ENCODE measurements around the gene TBC1D2B. TPM values are rescaled to one million over a fixed set of nuclear protein-coding genes. Genes with fewer than 3 reads are reported as not detected.

TBC1D2B gene
- total RNA-seq, 1 donor from 2014 or later = 63.6 TPM

- TF ChIP-seq CTCF (IDR thresholded peaks at IDR 0.05) (no peak), POLR2A (IDR thresholded peaks at IDR 0.05) (no peak), POLR2AphosphoS5 (IDR thresholded peaks at IDR 0.05; ENCODE audit: insufficient read depth in 1 of 2, low read depth in 1 of 2) (no peak)
- H3K4me3 ChIP-seq = no peak overlapping the region
- no peak for DNase-seq (ENCODE audit: extremely low spot score in 2 of 2)
- no peak overlapping the region for H3K27ac ChIP-seq
- peaks cover 0 to 66% of the 10 kb centered on the region in 2 donors for H3K36me3 ChIP-seq
- H3K4me1 ChIP-seq = peaks cover 44% of the 10 kb centered on the region
- intact Hi-C loops (cut with DNase I) = no loop called here
- no peaks in the 10 kb centered on the region for H3K9me3 ChIP-seq
- no peaks in the 10 kb centered on the region for H3K27me3 ChIP-seq
Observed at GRCh38 chr15:78010067-78010466, 67.4 kb downstream of the TBC1D2B start.

DNA sequence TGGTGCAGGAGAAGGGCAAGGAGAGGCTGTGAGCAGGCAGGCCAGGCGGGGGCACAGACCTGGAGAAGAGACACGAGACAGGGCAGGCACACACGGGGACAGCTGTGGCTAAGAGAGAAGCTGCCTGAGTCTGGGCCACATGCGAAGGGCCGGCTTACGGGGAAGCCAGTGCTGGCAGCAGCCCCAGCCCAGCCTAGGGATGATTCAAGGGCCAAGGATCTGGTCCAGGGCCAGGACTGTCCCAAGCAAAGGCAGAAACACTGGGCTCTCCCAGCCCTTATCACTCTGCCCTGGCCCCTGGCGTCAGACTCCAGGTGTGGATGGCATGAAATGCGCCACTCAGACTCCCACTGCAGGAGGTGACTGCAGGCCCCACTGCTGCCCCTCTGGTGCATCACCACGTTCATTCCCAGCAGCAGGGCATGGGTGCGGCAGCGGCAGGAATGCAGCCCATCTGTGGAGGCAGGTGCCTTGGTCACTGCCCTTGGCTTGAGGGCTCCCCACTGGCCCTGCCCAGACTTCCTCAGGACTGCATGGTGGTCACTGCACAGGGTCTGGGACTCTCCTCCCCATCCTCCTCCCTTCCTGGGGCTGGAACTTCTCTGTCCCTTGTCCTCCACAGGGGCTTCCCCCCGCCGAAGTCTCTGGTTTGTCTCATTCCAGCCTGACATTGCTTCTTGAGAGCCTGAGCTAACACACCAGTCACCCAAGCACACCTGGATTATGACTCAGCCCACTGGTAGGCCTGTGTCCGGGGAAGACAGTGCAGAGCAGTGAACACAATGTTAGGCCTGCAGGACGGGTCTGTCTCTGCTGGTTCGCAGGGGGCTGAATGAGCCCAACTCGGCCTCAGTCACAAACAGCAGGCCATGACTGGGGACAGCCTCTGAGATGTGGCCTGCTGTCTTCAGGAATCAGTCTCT, 69.3 kb downstream of the TBC1D2B start:
- H3K27ac ChIP-seq = peak overlapping the region; percentile 36
- no peak overlapping the region for H3K4me3 ChIP-seq
- H3K27me3 ChIP-seq = no peaks in the 10 kb centered on the region
- H3K36me3 ChIP-seq = peaks cover 0 to 61% of the 10 kb centered on the region in 2 donors
- TF ChIP-seq POLR2A (IDR thresholded peaks at IDR 0.05) = no peak
- TF ChIP-seq CTCF (IDR thresholded peaks at IDR 0.05) = no peak
- TF ChIP-seq POLR2AphosphoS5 (IDR thresholded peaks at IDR 0.05; ENCODE audit: insufficient read depth in 1 of 2, low read depth in 1 of 2) = peak in 1 of 2 donors; percentile 39
- peaks cover 61% of the 10 kb centered on the region for H3K4me1 ChIP-seq
- H3K9me3 ChIP-seq = no peaks in the 10 kb centered on the region
- no peak for DNase-seq (ENCODE audit: extremely low spot score in 2 of 2)
- intact Hi-C loops (cut with DNase I) = loop anchor here (10.0 kb wide), 1 partner anchor 67 kb away; the partner anchor contains the start of gene TBC1D2B

DNA sequence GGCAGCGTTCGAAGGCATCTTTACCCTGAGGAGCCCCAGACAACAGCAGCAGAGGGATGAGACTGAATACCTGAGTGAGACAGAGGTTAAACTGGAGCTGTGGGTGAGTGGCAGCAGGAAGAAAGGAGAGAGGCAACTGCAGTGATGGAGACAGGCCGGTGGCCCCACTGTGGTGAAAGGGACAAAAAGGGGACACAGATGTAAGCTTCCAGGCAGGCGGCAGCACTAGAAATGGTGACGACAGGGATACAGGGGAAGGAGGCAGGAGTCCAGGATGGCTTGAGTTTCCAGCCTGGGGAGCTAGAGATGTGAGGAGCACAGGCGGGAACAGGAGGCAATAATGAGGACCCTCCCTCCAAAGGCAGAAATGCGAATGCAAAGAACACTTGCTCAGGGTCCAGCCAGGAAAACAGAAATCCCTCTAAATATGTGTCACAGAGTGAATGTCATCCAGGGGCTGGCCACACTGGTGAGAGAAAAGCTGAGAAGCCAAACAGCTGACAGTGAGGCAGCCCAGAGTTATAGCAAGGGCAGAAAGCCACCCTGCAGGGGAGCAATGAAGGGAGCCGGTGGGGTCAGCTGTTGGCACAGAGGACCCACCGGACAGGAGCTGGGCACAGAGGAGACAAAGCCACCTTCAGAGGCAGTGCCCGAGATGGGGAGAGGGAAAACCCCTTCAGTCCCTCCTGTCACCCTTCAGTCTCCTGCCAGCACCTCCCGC, 70.1 kb downstream of the TBC1D2B start:
- TF ChIP-seq CTCF (IDR thresholded peaks at IDR 0.05) (no peak), POLR2AphosphoS5 (IDR thresholded peaks at IDR 0.05; ENCODE audit: insufficient read depth in 1 of 2, low read depth in 1 of 2) (no peak), POLR2A (IDR thresholded peaks at IDR 0.05) (no peak)
- DNase-seq (ENCODE audit: extremely low spot score in 2 of 2) = no peak
- peaks cover 54% of the 10 kb centered on the region for H3K4me1 ChIP-seq
- intact Hi-C loops (cut with DNase I) = loop anchor here (10.0 kb wide), 1 partner anchor 67 kb away; the partner anchor contains the start of gene TBC1D2B
- H3K27me3 ChIP-seq = no peaks in the 10 kb centered on the region
- H3K27ac ChIP-seq = peak overlapping the region; percentile 36
- H3K9me3 ChIP-seq = no peaks in the 10 kb centered on the region
- H3K36me3 ChIP-seq = peaks cover 0 to 61% of the 10 kb centered on the region in 2 donors
- no peak overlapping the region for H3K4me3 ChIP-seq

GRCh38 chr15:78006567-78007205, 70.8 kb downstream of the TBC1D2B start:
- H3K27me3 ChIP-seq = no peaks in the 10 kb centered on the region
- H3K4me1 ChIP-seq = peaks cover 52% of the 10 kb centered on the region
- H3K27ac ChIP-seq = no peak overlapping the region
- H3K4me3 ChIP-seq = no peak overlapping the region
- no peaks in the 10 kb centered on the region for H3K9me3 ChIP-seq
- TF ChIP-seq POLR2AphosphoS5 (IDR thresholded peaks at IDR 0.05; ENCODE audit: insufficient read depth in 1 of 2, low read depth in 1 of 2) = no peak
- no peak for TF ChIP-seq POLR2A (IDR thresholded peaks at IDR 0.05)
- no peak for TF ChIP-seq CTCF (IDR thresholded peaks at IDR 0.05)
- peaks cover 0 to 61% of the 10 kb centered on the region in 2 donors for H3K36me3 ChIP-seq
- intact Hi-C loops (cut with DNase I) = loop anchor here (10.0 kb wide), 1 partner anchor 68 kb away; the partner anchor contains the start of gene TBC1D2B
- DNase-seq (ENCODE audit: extremely low spot score in 2 of 2) = no peak
